Measurements from ENCODE around the gene EHD4.

GRCh38 chr15:41981371-41982132, 9.2 kb upstream of the EHD4 start:
- no peak for TF ChIP-seq CTCF (IDR thresholded peaks at IDR 0.05)
- TF ChIP-seq POLR2AphosphoS5 (IDR thresholded peaks at IDR 0.05): no peak
- TF ChIP-seq POLR2A (IDR thresholded peaks at IDR 0.05): no peak
- TF ChIP-seq EP300 (IDR thresholded peaks at IDR 0.05): no peak

Measured in gastroesophageal sphincter (tissue), 3 donors.